Trophoblast cell (in vitro differentiated cells and primary cell): ENCODE measurements around the gene ADCY9.

Experiments used
- DNase-seq, 2 donors: peaks; one replicate each; pipeline ENCODE4 v3.0.0-alpha.2; 2016
- H2AFZ ChIP-seq: 2 replicates; pipeline ENCODE4 v1.6.1; 2013; ENCODE audit warnings: low read length, moderate library complexity, mild to moderate bottlenecking; ENCODE audit not compliant: insufficient read depth, poor library complexity
- H2AK5ac ChIP-seq: 2 replicates; pipeline ENCODE4 v1.6.1; 2013; ENCODE audit warnings: mild to moderate bottlenecking, low read length
- H2BK120ac ChIP-seq: 2 replicates; pipeline ENCODE4 v1.6.1; 2013; ENCODE audit warnings: low read length, mild to moderate bottlenecking, moderate library complexity; ENCODE audit not compliant: insufficient read depth, poor library complexity
- H2BK12ac ChIP-seq: 2 replicates; pipeline ENCODE4 v1.6.1; 2013; ENCODE audit warnings: mild to moderate bottlenecking, low read length, moderate library complexity
- H2BK5ac ChIP-seq: 2 replicates; pipeline ENCODE4 v1.6.1; 2013; ENCODE audit warnings: low read length, low read depth, moderate library complexity, mild to moderate bottlenecking; ENCODE audit not compliant: poor library complexity
- H3K14ac ChIP-seq: 2 replicates; pipeline ENCODE4 v1.6.1; 2013; ENCODE audit warnings: mild to moderate bottlenecking, low read length
- H3K18ac ChIP-seq: 2 replicates; pipeline ENCODE4 v1.6.1; 2013; ENCODE audit warnings: mild to moderate bottlenecking, low read length
- H3K23ac ChIP-seq: 2 replicates; pipeline ENCODE4 v1.6.1; 2013; ENCODE audit warnings: low read length
- H3K27ac ChIP-seq: 2 replicates; pipeline ENCODE4 v1.5.1; 2013; ENCODE audit warnings: low read depth, mild to moderate bottlenecking, inconsistent platforms, low read length, moderate library complexity
- H3K27me3 ChIP-seq: 2 replicates; pipeline ENCODE4 v1.6.1; 2013; ENCODE audit warnings: inconsistent platforms, mild to moderate bottlenecking, low read length, moderate library complexity; ENCODE audit not compliant: insufficient read depth
- H3K36me3 ChIP-seq, 2 experiments: 1 replicate in 1 of 2; 2 replicates in 1 of 2; pipeline ENCODE4 v1.6.1; 2013; ENCODE audit warnings: low read length in 2 of 2, mild to moderate bottlenecking in 2 of 2, moderate library complexity in 1 of 2; ENCODE audit not compliant: insufficient read depth in 2 of 2, control insufficient read depth in 1 of 2
- H3K4ac ChIP-seq: 2 replicates; pipeline ENCODE4 v1.6.1; 2013; ENCODE audit warnings: low read depth, mild to moderate bottlenecking, low read length, moderate library complexity
- H3K4me1 ChIP-seq, 2 experiments: 1 replicate in 1 of 2; 2 replicates in 1 of 2; pipeline ENCODE4 v1.6.1; 2013; ENCODE audit warnings: low read length in 2 of 2, mild to moderate bottlenecking in 2 of 2, moderate library complexity in 1 of 2; ENCODE audit not compliant: insufficient read depth in 2 of 2, control insufficient read depth in 1 of 2
- H3K4me2 ChIP-seq: 2 replicates; pipeline ENCODE4 v1.6.1; 2013; ENCODE audit warnings: inconsistent platforms, mild to moderate bottlenecking, low read length, moderate library complexity
- H3K4me3 ChIP-seq: 2 replicates; pipeline ENCODE4 v1.5.1; 2013; ENCODE audit warnings: mild to moderate bottlenecking, low read depth, low read length, inconsistent platforms
- H3K79me1 ChIP-seq: one replicate; pipeline ENCODE4 v1.6.1; 2013; ENCODE audit warnings: low read length
- H3K79me2 ChIP-seq: 2 replicates; pipeline ENCODE4 v1.6.1; 2013; ENCODE audit warnings: low read length, mild to moderate bottlenecking; ENCODE audit not compliant: control insufficient read depth, insufficient read depth, poor library complexity
- H3K9ac ChIP-seq: 2 replicates; pipeline ENCODE4 v1.6.1; 2013; ENCODE audit warnings: mild to moderate bottlenecking, low read length
- H3K9me3 ChIP-seq: 2 replicates; pipeline ENCODE4 v1.6.1; 2013; ENCODE audit warnings: low read depth, mild to moderate bottlenecking, control low read depth, inconsistent platforms, low read length; ENCODE audit not compliant: insufficient read depth
- H4K12ac ChIP-seq: 2 replicates; pipeline ENCODE4 v1.6.1; 2013; ENCODE audit warnings: low read depth, mild to moderate bottlenecking, low read length, moderate library complexity
- H4K8ac ChIP-seq: 2 replicates; pipeline ENCODE4 v1.6.1; 2013; ENCODE audit warnings: low read depth, mild to moderate bottlenecking, low read length, moderate library complexity
- H4K91ac ChIP-seq: one replicate; pipeline ENCODE4 v1.6.1; 2013; ENCODE audit warnings: low read depth, mild to moderate bottlenecking, low read length, moderate library complexity
- WGBS: extraction: QIAGEN DNeasy Blood & Tissue Kit; methylation state at CpG from one replicate; pipeline ENCODE4 v1.1.7; 2013; ENCODE audit warnings: missing lambda C conversion rate; ENCODE audit not compliant: insufficient read length, insufficient coverage; ENCODE audit errors: extremely low coverage; 5-methylcytosine and 5-hydroxymethylcytosine counted together

The ADCY9 gene

DNA sequence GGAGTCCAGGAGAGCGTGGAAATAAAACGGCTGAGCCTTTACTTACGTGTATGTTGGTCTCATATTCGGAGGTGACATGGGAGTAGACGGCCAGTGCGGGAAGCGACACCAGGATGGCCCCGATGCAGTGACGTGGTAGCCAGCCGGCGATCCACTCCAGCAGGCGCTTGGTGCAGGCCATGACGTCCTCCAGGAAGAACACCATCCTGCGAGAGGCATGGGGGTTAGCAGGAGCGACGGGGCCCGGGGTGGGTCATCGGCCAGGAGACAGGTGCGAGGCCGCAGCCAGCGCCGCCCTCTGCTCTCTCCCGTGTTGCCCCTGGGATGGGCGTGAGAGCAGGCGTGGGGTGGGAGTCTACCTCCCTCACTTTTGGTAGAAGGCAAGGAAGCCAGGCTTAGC lies 137.2 kb downstream of the ADCY9 start:
- H2BK12ac ChIP-seq: no peak overlapping the region
- WGBS: no CpG with 5 or more reads among the region's 25 CpGs

DNA sequence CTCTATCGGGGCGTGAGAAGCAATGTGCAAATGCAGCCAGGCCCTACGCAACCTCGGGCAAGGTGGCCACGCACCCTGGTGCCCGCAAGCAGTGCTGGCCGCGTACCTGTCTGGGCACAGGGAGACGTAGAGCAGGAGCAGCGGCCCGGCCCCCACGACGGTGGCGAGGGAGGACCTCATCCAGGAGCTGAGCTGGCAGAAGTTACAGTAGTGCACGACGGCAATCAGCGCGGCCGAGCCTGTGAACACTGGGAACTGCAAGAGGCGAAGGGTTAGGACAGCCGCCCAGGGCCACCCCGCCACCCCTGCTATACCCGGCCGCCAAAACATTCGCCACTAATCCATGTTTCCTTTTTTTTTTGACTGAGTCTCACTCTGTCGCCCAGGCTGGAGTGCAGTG lies 138.9 kb downstream of the ADCY9 start:
- Histone ChIP-seq H3K27ac (no peak overlapping the region), H3K4ac (no peak overlapping the region), H3K36me3 (peaks cover 7 to 24% of the 10 kb centered on the region in 2 experiments), H4K12ac (no peak overlapping the region), H3K9me3 (peaks cover 2% of the 10 kb centered on the region), H4K8ac (no peak overlapping the region), H3K4me1 (no peaks in the 10 kb centered on the region), H3K23ac (no peak overlapping the region), H2BK12ac (no peak overlapping the region), H2AFZ (no peak overlapping the region), H4K91ac (no peak overlapping the region), H3K4me2 (no peak overlapping the region), H3K79me1 (no peaks in the 10 kb centered on the region), H2BK120ac (no peak overlapping the region), H3K79me2 (no peaks in the 10 kb centered on the region), H2BK5ac (no peak overlapping the region), H2AK5ac (no peak overlapping the region), H3K4me3 (no peak overlapping the region), H3K27me3 (no peaks in the 10 kb centered on the region), H3K18ac (no peak overlapping the region), H3K14ac (no peak overlapping the region), H3K9ac (no peak overlapping the region)
- no CpG with 5 or more reads among the region's 26 CpGs for WGBS
- no peak for DNase-seq

More for the DNA sequence above, 137.2 kb downstream of the ADCY9 start:
- Histone ChIP-seq H3K4me1 (peaks cover 0 to 2% of the 10 kb centered on the region in 2 experiments), H3K4me2 (no peak overlapping the region), H3K23ac (no peak overlapping the region), H4K12ac (no peak overlapping the region), H3K9me3 (peaks cover 2% of the 10 kb centered on the region), H2BK120ac (no peak overlapping the region), H2AFZ (no peak overlapping the region), H3K27me3 (no peaks in the 10 kb centered on the region), H3K4ac (no peak overlapping the region), H4K91ac (no peak overlapping the region), H3K36me3 (peaks cover 7 to 24% of the 10 kb centered on the region in 2 experiments), H3K14ac (no peak overlapping the region), H2BK5ac (no peak overlapping the region), H3K9ac (no peak overlapping the region), H3K18ac (no peak overlapping the region), H3K4me3 (no peak overlapping the region), H4K8ac (no peak overlapping the region), H3K79me2 (no peaks in the 10 kb centered on the region), H3K27ac (no peak overlapping the region), H3K79me1 (no peaks in the 10 kb centered on the region), H2AK5ac (no peak overlapping the region)
- DNase-seq: no peak

DNA sequence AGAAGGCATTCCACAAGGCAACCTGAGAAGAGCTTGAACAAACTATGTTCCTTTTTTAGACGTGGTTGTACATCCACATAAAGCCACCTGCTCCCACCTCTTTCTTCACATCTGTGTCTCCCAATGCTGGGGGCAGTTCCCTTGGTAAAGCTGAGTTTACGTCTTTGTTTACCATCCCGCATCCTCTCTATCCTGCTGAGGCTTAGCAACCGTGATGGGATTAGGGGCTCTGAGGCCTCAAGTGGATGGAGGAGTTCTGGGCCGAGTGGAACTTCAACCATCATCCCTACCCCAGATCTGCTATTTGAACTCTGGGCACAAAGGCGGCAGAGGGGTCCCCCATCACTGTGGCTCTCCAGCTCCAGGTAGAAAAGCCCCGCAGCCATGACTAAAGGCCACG lies 141.5 kb downstream of the ADCY9 start:
- Histone ChIP-seq H3K4me1 (no peaks in the 10 kb centered on the region), H4K8ac (no peak overlapping the region), H3K18ac (no peak overlapping the region), H3K79me2 (no peaks in the 10 kb centered on the region), H2AK5ac (no peak overlapping the region), H3K27ac (no peak overlapping the region), H3K14ac (no peak overlapping the region), H2BK12ac (no peak overlapping the region), H3K9ac (no peak overlapping the region), H2AFZ (no peak overlapping the region), H4K91ac (no peak overlapping the region), H3K27me3 (no peaks in the 10 kb centered on the region), H3K9me3 (peaks cover 2% of the 10 kb centered on the region), H3K36me3 (peaks cover 3 to 19% of the 10 kb centered on the region in 2 experiments), H4K12ac (no peak overlapping the region), H3K4ac (no peak overlapping the region), H3K23ac (no peak overlapping the region), H3K4me2 (no peak overlapping the region), H2BK120ac (no peak overlapping the region), H2BK5ac (no peak overlapping the region), H3K79me1 (no peaks in the 10 kb centered on the region), H3K4me3 (no peak overlapping the region)
- WGBS: no CpG with 5 or more reads among the region's 8 CpGs
- no peak for DNase-seq

DNA sequence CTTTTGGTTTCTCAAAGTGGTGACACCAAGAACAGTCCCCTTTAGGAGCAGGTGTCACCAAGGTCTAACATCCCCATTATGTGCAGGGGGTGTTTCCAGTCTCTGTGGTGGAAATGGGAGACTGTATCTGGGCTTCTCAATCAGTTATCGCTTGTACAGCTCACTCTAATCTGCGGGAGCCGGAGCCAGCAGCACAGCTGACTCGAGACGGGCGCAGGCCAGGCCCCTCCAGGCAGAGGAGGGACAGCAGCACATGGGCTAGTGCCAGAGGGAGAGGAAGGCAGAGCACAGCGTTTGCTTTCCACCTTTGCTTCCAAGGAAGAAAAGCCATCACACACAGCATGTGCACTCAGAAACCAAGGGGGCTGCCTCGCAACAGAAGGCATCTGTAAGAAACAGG lies 144.5 kb downstream of the ADCY9 start:
- Histone ChIP-seq H4K12ac (no peak overlapping the region), H4K8ac (no peak overlapping the region), H3K23ac (no peak overlapping the region), H3K18ac (no peak overlapping the region), H3K27me3 (no peaks in the 10 kb centered on the region), H3K9ac (no peak overlapping the region), H3K79me1 (no peaks in the 10 kb centered on the region), H3K4me3 (no peak overlapping the region), H3K27ac (no peak overlapping the region), H3K36me3 (peaks cover under 1 to 2% of the 10 kb centered on the region in 2 experiments), H4K91ac (no peak overlapping the region), H3K4ac (no peak overlapping the region), H2AK5ac (no peak overlapping the region), H3K4me2 (no peak overlapping the region), H3K14ac (no peak overlapping the region), H2BK5ac (no peak overlapping the region), H2BK12ac (no peak overlapping the region), H3K9me3 (no peaks in the 10 kb centered on the region), H2BK120ac (no peak overlapping the region), H3K4me1 (no peaks in the 10 kb centered on the region), H2AFZ (no peak overlapping the region), H3K79me2 (no peaks in the 10 kb centered on the region)
- no peak for DNase-seq
- no CpG with 5 or more reads among the region's 8 CpGs for WGBS
